ENCODE results near the gene ITM2C. TPM values are rescaled to one million over a fixed set of nuclear protein-coding genes. Genes with fewer than 3 reads are reported as not detected.
A peak's percentile ranks its signal among the peaks of the same experiment; 100 is the strongest.

ITM2C gene
- total and polyA plus RNA-seq, 9 of the 15 experiments (the other 6 are each of a cell fraction or from before 2014, with no cell fraction given), result 0.49 to 58.8 (median 21.5) TPM

- TF ChIP-seq L3MBTL2 (IDR thresholded peaks at IDR 0.05) (no peak), STAT5A (IDR thresholded peaks at IDR 0.05; ENCODE audit: borderline replicate concordance, low read length) (0 out of 2 replicates have a peak, but pooled peaks have one; percentile 43), BCLAF1 (IDR thresholded peaks at IDR 0.05; ENCODE audit: borderline replicate concordance in 1 of 2, control insufficient read depth in 1 of 2, low read depth in 2 of 2, low read length in 1 of 2) (no peak), E2F6 (IDR thresholded peaks at IDR 0.05; ENCODE audit: borderline replicate concordance in 1 of 2, extremely low read depth in 1 of 2, insufficient read depth in 1 of 2, insufficient read length in 1 of 2, low read depth in 1 of 2, low read length in 1 of 2, poor library complexity in 1 of 2, severe bottlenecking in 1 of 2) (no peak), GATA2 (CRISPR knock-in tag; IDR thresholded peaks at IDR 0.05) (peak; percentile 79), ZNF212 (CRISPR knock-in tag; IDR thresholded peaks at IDR 0.05) (no peak), ZNF586 (CRISPR knock-in tag; conservative IDR thresholded peaks at IDR 0.05) (no peak), TFE3 (CRISPR knock-in tag; IDR thresholded peaks at IDR 0.05) (no peak), ZKSCAN3 (CRISPR knock-in tag; IDR thresholded peaks at IDR 0.05) (no peak), SRF (CRISPR knock-in tag; IDR thresholded peaks at IDR 0.05) (no peak), E4F1 (CRISPR knock-in tag; IDR thresholded peaks at IDR 0.05; ENCODE audit: borderline replicate concordance) (no peak), NR2F6 (CRISPR knock-in tag; IDR thresholded peaks at IDR 0.05) (no peak), TEAD4 (IDR thresholded peaks at IDR 0.05; ENCODE audit: low read length) (peak; percentile 90), TEAD4 (CRISPR knock-in tag; IDR thresholded peaks at IDR 0.05; ENCODE audit: borderline replicate concordance) (no peak)
These were observed 42.8 kb downstream of the ITM2C start (continued) for GRCh38 chr2:230907361-230908091.
